ENCODE measurements around the gene PACS1.

DNA sequence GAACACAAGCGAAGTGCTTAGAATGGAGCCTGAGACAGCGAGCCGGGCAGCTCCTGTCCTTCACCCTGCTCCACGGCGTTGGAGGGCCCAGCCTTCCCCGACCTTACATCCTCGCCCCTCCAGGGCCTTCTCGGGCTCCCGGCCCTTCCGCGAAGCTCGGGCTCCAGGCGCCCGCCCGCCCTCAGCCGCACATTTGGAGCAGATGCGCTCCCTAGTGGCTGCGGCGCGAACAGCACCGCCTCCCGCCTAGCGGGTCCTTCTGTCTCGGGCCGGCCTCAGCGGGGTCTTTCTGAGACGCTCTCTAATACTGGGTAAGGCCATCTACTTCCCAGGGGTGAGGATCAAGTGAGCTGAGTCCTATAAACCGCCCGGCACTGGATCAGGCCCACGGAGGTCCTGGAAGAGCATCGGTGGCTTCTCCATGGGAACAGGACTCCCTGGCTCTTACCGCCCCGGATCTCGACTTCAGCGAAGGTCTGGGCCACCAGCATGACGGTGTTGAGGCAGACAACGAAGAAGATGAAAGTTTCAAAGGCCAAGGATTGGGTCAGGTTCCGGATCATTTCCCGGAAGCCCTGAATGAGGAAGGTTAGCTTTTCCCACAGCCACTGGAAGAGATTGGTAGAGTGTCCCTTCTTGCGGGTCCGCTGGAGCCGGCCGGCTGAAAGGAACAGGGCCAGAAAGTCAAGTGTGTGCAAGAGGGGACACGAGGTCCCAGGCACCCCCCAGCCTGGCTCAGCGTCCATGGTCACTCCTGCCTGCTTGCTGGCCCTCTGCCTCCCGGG lies 47.5 kb upstream of the PACS1 start:
- TF ChIP-seq, protein P1, sequence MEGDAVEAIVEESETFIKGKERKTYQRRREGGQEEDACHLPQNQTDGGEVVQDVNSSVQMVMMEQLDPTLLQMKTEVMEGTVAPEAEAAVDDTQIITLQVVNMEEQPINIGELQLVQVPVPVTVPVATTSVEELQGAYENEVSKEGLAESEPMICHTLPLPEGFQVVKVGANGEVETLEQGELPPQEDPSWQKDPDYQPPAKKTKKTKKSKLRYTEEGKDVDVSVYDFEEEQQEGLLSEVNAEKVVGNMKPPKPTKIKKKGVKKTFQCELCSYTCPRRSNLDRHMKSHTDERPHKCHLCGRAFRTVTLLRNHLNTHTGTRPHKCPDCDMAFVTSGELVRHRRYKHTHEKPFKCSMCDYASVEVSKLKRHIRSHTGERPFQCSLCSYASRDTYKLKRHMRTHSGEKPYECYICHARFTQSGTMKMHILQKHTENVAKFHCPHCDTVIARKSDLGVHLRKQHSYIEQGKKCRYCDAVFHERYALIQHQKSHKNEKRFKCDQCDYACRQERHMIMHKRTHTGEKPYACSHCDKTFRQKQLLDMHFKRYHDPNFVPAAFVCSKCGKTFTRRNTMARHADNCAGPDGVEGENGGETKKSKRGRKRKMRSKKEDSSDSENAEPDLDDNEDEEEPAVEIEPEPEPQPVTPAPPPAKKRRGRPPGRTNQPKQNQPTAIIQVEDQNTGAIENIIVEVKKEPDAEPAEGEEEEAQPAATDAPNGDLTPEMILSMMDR (IDR thresholded peaks at IDR 0.05), result peak; percentile 90 to 98 (median 95)
- no peak for TF ChIP-seq POLR2A (IDR thresholded peaks at IDR 0.05)
